GM23248 (cell line): ENCODE results near the gene SEPTIN1. TPM values are rescaled to one million over a fixed set of nuclear protein-coding genes. Genes with fewer than 3 reads are reported as not detected.
A peak's percentile ranks its signal among the peaks of the same experiment; 100 is the strongest.

Source experiments
- DNase-seq: peaks from one replicate; pipeline ENCODE4 v3.0.0-alpha.2; 2015
- H2AFZ ChIP-seq: fragments of 200-600 bp; sonication (generic); 2 replicates; pipeline ENCODE4 v1.6.1; 2016; ENCODE audit warnings: antibody characterized with exemption
- H3F3A ChIP-seq: fragments of 200-600 bp; sonication (generic); 2 replicates; pipeline ENCODE4 v1.6.1; 2016; ENCODE audit warnings: mild to moderate bottlenecking, antibody characterized with exemption, mixed run types; ENCODE audit not compliant: insufficient read depth
- H3K27ac ChIP-seq: fragments of 200-600 bp; sonication (generic); 2 replicates; pipeline ENCODE4 v1.5.1; 2016; ENCODE audit warnings: mild to moderate bottlenecking
- H3K27me3 ChIP-seq: fragments of 200-600 bp; sonication (generic); replicated peaks from 2 replicates; pipeline ENCODE4 v1.6.1; 2016; ENCODE audit warnings: mild to moderate bottlenecking; ENCODE audit not compliant: insufficient read depth
- H3K36me3 ChIP-seq: fragments of 200-600 bp; sonication (generic); 2 replicates; pipeline ENCODE4 v1.6.1; 2016; ENCODE audit warnings: low read depth, mild to moderate bottlenecking
- H3K4me1 ChIP-seq: fragments of 200-600 bp; sonication (generic); 2 replicates; pipeline ENCODE4 v1.6.1; 2016; ENCODE audit warnings: mild to moderate bottlenecking; ENCODE audit not compliant: insufficient read depth
- H3K4me2 ChIP-seq: fragments of 200-600 bp; sonication (generic); one replicate; pipeline ENCODE4 v1.6.1; 2016; ENCODE audit warnings: mild to moderate bottlenecking; ENCODE audit not compliant: unreplicated experiment
- H3K4me3 ChIP-seq: fragments of 200-600 bp; sonication (generic); 2 replicates; pipeline ENCODE4 v1.5.1; 2016; ENCODE audit warnings: mild to moderate bottlenecking
- H3K79me2 ChIP-seq: fragments of 200-600 bp; sonication (generic); 2 replicates; pipeline ENCODE4 v1.6.1; 2016; ENCODE audit warnings: mild to moderate bottlenecking; ENCODE audit not compliant: insufficient read depth
- H3K9ac ChIP-seq: fragments of 200-600 bp; sonication (generic); 2 replicates; pipeline ENCODE4 v1.6.1; 2016; ENCODE audit warnings: mild to moderate bottlenecking
- H3K9me2 ChIP-seq: fragments of 200-600 bp; sonication (generic); 2 replicates; pipeline ENCODE4 v1.6.1; 2016; ENCODE audit warnings: mixed run types, mild to moderate bottlenecking, moderate library complexity; ENCODE audit not compliant: insufficient read depth
- H3K9me3 ChIP-seq: fragments of 200-600 bp; sonication (generic); one replicate; pipeline ENCODE4 v1.6.1; 2017; ENCODE audit warnings: low read depth
- H4K20me1 ChIP-seq: fragments of 200-600 bp; sonication (generic); 2 replicates; pipeline ENCODE4 v1.6.0; 2016; ENCODE audit not compliant: insufficient read depth
- EZH2 ChIP-seq: fragments of 200-600 bp; sonication (generic); IDR thresholded peaks from 2 replicates; pipeline ENCODE4 v1.6.1; 2018; ENCODE audit warnings: antibody characterized with exemption, mild to moderate bottlenecking; ENCODE audit not compliant: insufficient read depth, poor library complexity, severe bottlenecking
- EZH2phosphoT487 ChIP-seq: fragments of 200-600 bp; sonication (generic); IDR thresholded peaks from 2 replicates; pipeline ENCODE4 v1.6.1; 2018; ENCODE audit warnings: antibody characterized with exemption, moderate library complexity, mild to moderate bottlenecking, low read depth; ENCODE audit not compliant: insufficient read depth
- WGBS, 2 experiments: methylation state at CpG; one replicate each; pipeline ENCODE4 v1.1.6; 2015 to 2017; ENCODE audit warnings: low lambda C conversion rate in 2 of 2, low coverage in 1 of 2; ENCODE audit errors: missing lambda C conversion rate in 2 of 2; 5-methylcytosine and 5-hydroxymethylcytosine counted together
- in situ Hi-C: fragments of 300-500 bp; cut with MboI; formaldehyde crosslinking; loops from 2 replicates; pipeline ENCODE4 v1.15.0; 2020
- polyA plus RNA-seq: library from polyadenylated mRNA; unstranded; fragments of >200 nt; fragmentation: Nextera tagmentation; extraction: Ambion mirVana; gene quantifications from 2 replicates; pipeline ENCODE4 v1.2.1, GENCODE V29; 2016
- total RNA-seq: library from RNA; depleted of rRNA; stranded (reverse); fragments of >200 nt; shearing (Covaris generic); gene quantifications from 2 replicates; pipeline ENCODE4 v1.2.3, GENCODE V29; 2014

The SEPTIN1 gene
- total and polyA plus RNA-seq, 2 experiments from 2014 or later: 1.9 TPM; not detected in 1

DNA sequence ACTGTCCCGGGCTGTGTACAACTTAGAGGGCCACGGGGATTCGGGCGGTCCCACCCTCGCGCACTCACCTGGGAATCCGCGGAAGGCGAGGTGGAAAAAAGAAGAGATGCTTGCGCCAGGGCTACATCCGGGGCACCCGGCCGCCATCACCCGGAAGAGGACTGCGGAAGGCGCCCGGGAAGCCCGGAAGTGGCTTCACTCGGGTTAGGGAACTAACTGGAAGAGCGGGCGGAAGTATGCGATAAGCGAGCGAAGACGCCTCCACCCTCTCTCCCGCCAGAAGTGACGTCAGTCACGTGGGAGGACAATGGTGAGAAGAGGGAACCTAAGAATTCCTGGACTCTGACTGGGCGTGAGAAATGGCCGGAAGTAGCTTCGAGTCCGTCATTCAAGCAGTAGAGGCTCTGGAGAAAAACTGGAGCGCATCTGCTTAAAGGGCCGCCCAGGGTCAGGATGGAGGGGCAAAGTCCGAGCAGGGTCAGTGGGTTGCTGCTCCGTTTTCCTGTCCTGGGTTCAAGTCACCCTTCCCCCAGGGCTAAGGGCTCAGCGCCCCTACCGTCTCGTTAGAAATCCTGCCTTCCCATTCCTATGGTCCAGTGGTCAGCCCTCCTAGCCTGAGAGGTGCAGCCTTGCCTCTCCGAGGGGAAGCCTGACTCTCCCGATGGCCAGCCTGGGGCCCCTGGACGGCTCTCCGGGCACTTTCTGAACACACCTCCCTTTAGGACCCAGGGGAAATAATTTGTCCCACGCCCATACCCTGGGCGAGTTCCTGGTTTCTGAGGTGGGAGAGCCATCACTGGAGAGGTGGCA lies 27.0 kb downstream of the SEPTIN1 start, which contains the start of gene CD2BP2:
CD2BP2 (minus strand) TSS at position 165 of the 810 bp plus-strand sequence. CDS start 627 bp downstream, outside the sequence.
- H3K4me3 ChIP-seq: peak within 1 kb of the TSS; percentile 89
- no peaks in the 10 kb centered on the region for H4K20me1 ChIP-seq
- no peaks in the 10 kb centered on the region for H3K9me3 ChIP-seq
- peak within 1 kb of the TSS; percentile 99 for H3K4me2 ChIP-seq
- TF ChIP-seq EZH2phosphoT487: no peak
- no peak for TF ChIP-seq EZH2
- peak within 1 kb of the TSS; percentile 98 for H3K27ac ChIP-seq
- H3K36me3 ChIP-seq: peaks cover 11% of the 10 kb centered on the region; the same call in 1 of the 2 replicates
- WGBS, 2 experiments: 0 to 2% methylated on average over 43 to 44 of the region's 45 CpGs
- DNase-seq: peak; percentile 100
- H3K9ac ChIP-seq: peak within 1 kb of the TSS; percentile 94
- peak within 1 kb of the TSS; percentile 79 for H2AFZ ChIP-seq
- in situ Hi-C loops: no loop called here
- no peaks in the 10 kb centered on the region for H3K9me2 ChIP-seq
- H3K79me2 ChIP-seq: peaks cover 52% of the 10 kb centered on the region
- no peaks in the 10 kb centered on the region for H3K27me3 ChIP-seq
- H3F3A ChIP-seq: peaks cover 29% of the 10 kb centered on the region; the same call in 1 of the 2 replicates
- H3K4me1 ChIP-seq: peaks cover 28% of the 10 kb centered on the region

DNA sequence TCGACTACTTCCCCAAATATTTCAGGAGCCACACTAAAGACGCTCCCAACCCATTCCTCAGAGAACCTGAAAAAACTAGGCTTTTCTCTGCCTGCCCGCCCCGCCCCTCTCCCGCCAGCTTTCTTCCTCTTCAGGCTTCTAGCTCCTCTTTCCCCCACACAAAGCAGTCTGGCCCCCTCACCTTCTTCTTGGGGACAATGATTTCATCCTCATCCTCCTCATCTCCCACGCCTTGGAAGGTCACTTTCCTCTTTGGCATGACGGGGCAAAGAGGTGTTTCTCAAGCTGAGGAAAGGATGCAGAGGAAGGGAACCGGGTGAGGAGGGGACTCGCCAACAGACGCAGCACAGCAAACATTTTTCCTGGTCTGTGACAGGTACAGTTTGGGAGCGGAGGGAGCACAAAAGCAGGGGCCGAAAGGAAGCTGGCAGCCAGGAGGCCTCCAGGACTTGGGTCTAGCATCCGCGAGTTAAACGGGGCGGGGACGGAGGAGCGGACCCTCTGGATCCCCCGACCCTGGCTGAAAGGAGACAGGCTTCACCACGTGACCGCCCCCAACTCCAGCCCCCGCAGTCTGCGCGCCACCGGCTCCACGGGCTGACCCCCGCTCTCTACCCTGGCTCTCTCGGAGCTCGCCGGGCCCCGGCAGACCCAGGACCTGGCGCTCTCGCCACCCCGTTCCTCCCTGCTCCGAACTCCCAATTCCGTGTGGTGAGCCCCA lies 27.8 kb downstream of the SEPTIN1 start:
- in situ Hi-C loops: no loop called here
- peak overlapping the region; percentile 94 for H3K9ac ChIP-seq
- no peaks in the 10 kb centered on the region for H3K9me2 ChIP-seq
- peak; percentile 46 for DNase-seq
- TF ChIP-seq EZH2phosphoT487: no peak
- TF ChIP-seq EZH2: no peak
- peaks cover 28% of the 10 kb centered on the region for H3K4me1 ChIP-seq
- H4K20me1 ChIP-seq: no peaks in the 10 kb centered on the region
- H3K4me2 ChIP-seq: peak overlapping the region; percentile 99
- WGBS, 2 experiments: 3 to 5% methylated on average over 28 to 35 of the region's 36 CpGs
- peak overlapping the region; percentile 98 for H3K27ac ChIP-seq
- no peaks in the 10 kb centered on the region for H3K9me3 ChIP-seq
- peak overlapping the region; percentile 89 for H3K4me3 ChIP-seq
- peaks cover 13% of the 10 kb centered on the region; the same call in 1 of the 2 replicates for H3K36me3 ChIP-seq
- H3K27me3 ChIP-seq: no peaks in the 10 kb centered on the region
- H3K79me2 ChIP-seq: peaks cover 44% of the 10 kb centered on the region
- peaks cover 32% of the 10 kb centered on the region for H3F3A ChIP-seq
- peak overlapping the region; percentile 73 for H2AFZ ChIP-seq

DNA sequence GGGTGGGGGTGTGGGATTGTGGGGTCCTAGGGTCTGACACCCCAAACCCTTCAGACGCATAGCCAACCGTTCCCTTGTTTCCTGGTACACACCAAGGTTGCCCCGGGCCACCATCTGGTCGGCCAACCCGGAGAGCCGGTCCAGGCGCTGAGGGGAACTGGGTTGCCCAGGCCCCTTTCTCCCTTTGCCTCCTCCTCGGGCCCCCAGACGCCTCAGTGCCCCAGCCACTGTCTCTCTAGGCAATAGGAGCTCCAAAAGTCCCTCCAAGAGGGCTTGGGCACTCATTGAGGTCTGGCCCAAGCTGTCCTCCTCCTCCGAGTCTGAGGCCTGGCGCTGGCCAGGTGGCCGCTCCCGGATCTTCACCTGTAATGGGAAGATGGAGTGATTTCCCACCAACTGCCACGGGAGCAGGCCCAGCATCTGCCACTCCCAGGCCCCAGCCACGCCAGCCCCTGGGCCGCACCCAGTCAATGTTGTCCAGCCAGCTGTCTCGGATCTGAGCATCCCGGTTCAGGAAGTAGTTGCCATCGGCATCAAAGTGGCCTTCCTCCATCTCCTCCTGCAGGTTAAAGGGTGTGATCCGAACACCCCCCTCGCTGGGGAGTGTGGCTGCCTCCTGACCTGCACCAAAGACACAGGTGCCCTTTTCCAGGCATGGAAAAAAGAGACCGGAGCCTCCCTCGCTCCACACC lies 28.8 kb downstream of the SEPTIN1 start:
- H3K36me3 ChIP-seq: peaks cover 13% of the 10 kb centered on the region; the same call in 1 of the 2 replicates
- TF ChIP-seq EZH2phosphoT487 (no peak), EZH2 (no peak)
- in situ Hi-C loops: no loop called here

More for the DNA sequence above, 28.8 kb downstream of the SEPTIN1 start:
- no peak for DNase-seq
- no peak overlapping the region for H2AFZ ChIP-seq
- peak overlapping the region; percentile 94 for H3K9ac ChIP-seq
- no peaks in the 10 kb centered on the region for H3K27me3 ChIP-seq
- WGBS, 2 experiments: 88% methylated on average over 22 of the region's 23 CpGs
- H3K4me3 ChIP-seq: peak overlapping the region; percentile 89
- H3K27ac ChIP-seq: 0 out of 2 replicates have a peak overlapping the region, but pooled peaks have one; percentile 98
- H3K79me2 ChIP-seq: peaks cover 34% of the 10 kb centered on the region
- peak overlapping the region; percentile 99 for H3K4me2 ChIP-seq
- H3K9me2 ChIP-seq: no peaks in the 10 kb centered on the region
- H3F3A ChIP-seq: peaks cover 32% of the 10 kb centered on the region
- no peaks in the 10 kb centered on the region for H4K20me1 ChIP-seq
- no peaks in the 10 kb centered on the region for H3K9me3 ChIP-seq
- H3K4me1 ChIP-seq: peaks cover 28% of the 10 kb centered on the region
